Smooth muscle cell (in vitro differentiated cells): ENCODE data around the gene CCR1. TPM values are rescaled to one million over a fixed set of nuclear protein-coding genes. Genes with fewer than 3 reads are reported as not detected.
"Not testable (repeated sequence)": the region's sequence is repeated elsewhere in the genome, so short reads cannot be mapped to it uniquely, and the experiment has no call there.

Source experiments
- DNase-seq: peaks from one replicate; lab custom pipeline; 2025; ENCODE audit not compliant: unreplicated experiment; lab: John Stamatoyannopoulos, UW
- H2AFZ ChIP-seq: fragments of 200-600 bp; sonication (generic); 2 replicates; pipeline ENCODE4 v1.6.0; 2016; ENCODE audit warnings: antibody characterized with exemption, low read depth, mild to moderate bottlenecking
- H3F3A ChIP-seq: fragments of 200-600 bp; sonication (generic); 2 replicates; pipeline ENCODE4 v1.6.0; 2017; ENCODE audit warnings: antibody characterized with exemption, low read depth
- H3K27ac ChIP-seq: fragments of 200-600 bp; sonication (generic); 2 replicates; pipeline ENCODE4 v1.5.1; 2016; ENCODE audit warnings: low read depth, mild to moderate bottlenecking
- H3K27me3 ChIP-seq: fragments of 200-600 bp; sonication (generic); 2 replicates; pipeline ENCODE4 v1.6.1; 2016; ENCODE audit warnings: low read depth, mild to moderate bottlenecking
- H3K36me3 ChIP-seq: fragments of 200-600 bp; sonication (generic); 2 replicates; pipeline ENCODE4 v1.5.1; 2016; ENCODE audit warnings: low read depth
- H3K4me1 ChIP-seq: fragments of 200-600 bp; sonication (generic); 2 replicates; pipeline ENCODE4 v1.5.1; 2016; ENCODE audit warnings: low read depth
- H3K4me2 ChIP-seq: fragments of 200-600 bp; sonication (generic); 2 replicates; pipeline ENCODE4 v1.6.0; 2016; ENCODE audit warnings: mild to moderate bottlenecking
- H3K4me3 ChIP-seq: fragments of 200-600 bp; sonication (generic); 2 replicates; pipeline ENCODE4 v1.5.1; 2016; ENCODE audit warnings: mild to moderate bottlenecking
- H3K79me2 ChIP-seq: fragments of 200-600 bp; sonication (generic); 2 replicates; pipeline ENCODE4 v1.6.0; 2016; ENCODE audit warnings: low read depth, mild to moderate bottlenecking
- H3K9ac ChIP-seq: fragments of 200-600 bp; sonication (generic); 2 replicates; pipeline ENCODE4 v1.6.0; 2016; ENCODE audit warnings: low read depth
- H3K9me3 ChIP-seq: fragments of 200-600 bp; sonication (generic); replicated peaks from 2 replicates; pipeline ENCODE4 v1.5.1; 2016; ENCODE audit warnings: low read depth
- H4K20me1 ChIP-seq: fragments of 200-600 bp; sonication (generic); 2 replicates; pipeline ENCODE4 v1.6.0; 2016; ENCODE audit warnings: low read depth
- WGBS: methylation state at CpG from one replicate; pipeline ENCODE4 v1.1.7; 2016; ENCODE audit warnings: low lambda C conversion rate; 5-methylcytosine and 5-hydroxymethylcytosine counted together
- polyA plus RNA-seq: library from polyadenylated mRNA; unstranded; fragments of >200 nt; fragmentation: Nextera tagmentation; extraction: Ambion mirVana; gene quantifications from 2 replicates; pipeline ENCODE4 v1.2.1, GENCODE V29; 2016
- total RNA-seq: library from RNA; depleted of rRNA; stranded (reverse); fragments of >200 nt; gene quantifications from 2 replicates; pipeline ENCODE4 v1.2.3, GENCODE V29; 2014
- TF ChIP-seq, protein P1 (sequence below): fragments of 200-600 bp; sonication (generic); IDR thresholded peaks from 2 replicates; pipeline ENCODE4 v1.5.1; 2017; ENCODE audit warnings: borderline replicate concordance, mild to moderate bottlenecking, antibody characterized with exemption; ENCODE audit not compliant: insufficient read depth, poor library complexity, severe bottlenecking

Gene CCR1
- total and polyA plus RNA-seq, 2 experiments from 2014 or later, result 0.19 TPM; not detected in 1

GRCh38 chr3:46162975-46163555 is 45.0 kb downstream of the CCR1 start:
- no peaks in the 10 kb centered on the region for H4K20me1 ChIP-seq
- peak overlapping the region; percentile 38 for H3K4me2 ChIP-seq
- H3K79me2 ChIP-seq, result no peaks in the 10 kb centered on the region
- no peaks in the 10 kb centered on the region for H3K36me3 ChIP-seq
- H3K27me3 ChIP-seq, result no peaks in the 10 kb centered on the region
- peaks cover 5% of the 10 kb centered on the region for H3K4me1 ChIP-seq
- peak overlapping the region; percentile 82 for H3K27ac ChIP-seq
- no peak for DNase-seq
- peaks cover 3% of the 10 kb centered on the region for H3F3A ChIP-seq
- WGBS, result 48% methylated on average over 4 of the region's 4 CpGs
- H3K9ac ChIP-seq, result peak overlapping the region; percentile 46
- peaks cover 6% of the 10 kb centered on the region for H3K9me3 ChIP-seq
- TF ChIP-seq, protein P1, sequence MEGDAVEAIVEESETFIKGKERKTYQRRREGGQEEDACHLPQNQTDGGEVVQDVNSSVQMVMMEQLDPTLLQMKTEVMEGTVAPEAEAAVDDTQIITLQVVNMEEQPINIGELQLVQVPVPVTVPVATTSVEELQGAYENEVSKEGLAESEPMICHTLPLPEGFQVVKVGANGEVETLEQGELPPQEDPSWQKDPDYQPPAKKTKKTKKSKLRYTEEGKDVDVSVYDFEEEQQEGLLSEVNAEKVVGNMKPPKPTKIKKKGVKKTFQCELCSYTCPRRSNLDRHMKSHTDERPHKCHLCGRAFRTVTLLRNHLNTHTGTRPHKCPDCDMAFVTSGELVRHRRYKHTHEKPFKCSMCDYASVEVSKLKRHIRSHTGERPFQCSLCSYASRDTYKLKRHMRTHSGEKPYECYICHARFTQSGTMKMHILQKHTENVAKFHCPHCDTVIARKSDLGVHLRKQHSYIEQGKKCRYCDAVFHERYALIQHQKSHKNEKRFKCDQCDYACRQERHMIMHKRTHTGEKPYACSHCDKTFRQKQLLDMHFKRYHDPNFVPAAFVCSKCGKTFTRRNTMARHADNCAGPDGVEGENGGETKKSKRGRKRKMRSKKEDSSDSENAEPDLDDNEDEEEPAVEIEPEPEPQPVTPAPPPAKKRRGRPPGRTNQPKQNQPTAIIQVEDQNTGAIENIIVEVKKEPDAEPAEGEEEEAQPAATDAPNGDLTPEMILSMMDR, result no peak
- H3K4me3 ChIP-seq, result no peak overlapping the region
- no peak overlapping the region for H2AFZ ChIP-seq

- not testable (repeated sequence) for H4K20me1 ChIP-seq
- WGBS, result 91% methylated on average over 1 of the region's 1 CpG
Measured at GRCh38 chr3:46157685-46158084, 50.4 kb downstream of the CCR1 start.

DNA sequence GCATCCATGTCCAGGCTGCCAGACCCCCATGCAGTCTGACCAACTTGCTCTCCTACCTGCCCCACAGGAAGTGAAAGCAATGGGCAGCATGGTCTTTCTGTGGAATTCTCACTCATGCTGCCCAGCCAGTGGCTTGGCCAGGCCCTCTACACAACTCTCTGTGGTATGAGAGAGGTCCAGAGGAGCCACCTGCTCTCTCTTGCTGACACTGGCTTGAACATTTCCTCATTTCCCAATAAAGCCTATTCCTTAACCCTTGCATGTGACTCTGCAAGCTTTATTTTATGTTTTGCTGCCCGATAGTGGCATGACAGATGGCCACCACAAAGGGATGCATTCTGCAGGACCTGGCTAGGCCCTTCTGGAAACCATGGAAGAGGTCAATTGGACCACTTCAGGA is 53.8 kb downstream of the CCR1 start:
- Histone ChIP-seq H3K27ac (no peak overlapping the region), H3F3A (no peaks in the 10 kb centered on the region), H3K36me3 (no peaks in the 10 kb centered on the region), H3K27me3 (no peaks in the 10 kb centered on the region), H2AFZ (no peak overlapping the region), H3K4me2 (no peak overlapping the region), H3K4me3 (no peak overlapping the region), H3K9me3 (no peaks in the 10 kb centered on the region), H3K79me2 (no peaks in the 10 kb centered on the region), H4K20me1 (no peaks in the 10 kb centered on the region), H3K9ac (no peak overlapping the region), H3K4me1 (no peaks in the 10 kb centered on the region)
- DNase-seq, result no peak
- TF ChIP-seq, protein P1, result no peak
- 97% methylated on average over 1 of the region's 1 CpG for WGBS

More at GRCh38 chr3:46157685-46158084, 50.4 kb downstream of the CCR1 start:
- not testable (repeated sequence) for H3F3A ChIP-seq, H3K27ac ChIP-seq, H3K4me3 ChIP-seq, H3K4me1 ChIP-seq, H3K27me3 ChIP-seq, H2AFZ ChIP-seq, DNase-seq, H3K36me3 ChIP-seq, H3K79me2 ChIP-seq, H3K9me3 ChIP-seq, H3K9ac ChIP-seq, H3K4me2 ChIP-seq

Other genes with a start within 250 kb of the CCR1 start
- 19.0 and 20.9 TPM in 2 replicates for gene FYCO1, start 212.5 kb downstream of the CCR1 start, total RNA-seq
- 4.5 and 7.4 TPM in 2 replicates for gene FYCO1, start 212.5 kb downstream of the CCR1 start, polyA plus RNA-seq
- 0.76 and 1.5 TPM in 2 replicates for gene XCR1, start 180.8 kb downstream of the CCR1 start, total RNA-seq
- gene XCR1, start 180.8 kb downstream of the CCR1 start, polyA plus RNA-seq, result 0.30 TPM in 1 of 2 replicates, not detected in the other
- not detected in 2 replicates for gene CCR3, start 34.1 kb upstream of the CCR1 start, total RNA-seq
- gene CCR3, start 34.1 kb upstream of the CCR1 start, polyA plus RNA-seq, result not detected in 2 replicates
- gene CCR2, start 145.8 kb upstream of the CCR1 start, total RNA-seq, result not detected in 2 replicates
- not detected in 2 replicates for gene CCR2, start 145.8 kb upstream of the CCR1 start, polyA plus RNA-seq
- not detected in 2 replicates for gene CCR5, start 162.6 kb upstream of the CCR1 start, total RNA-seq
- gene CCR5, start 162.6 kb upstream of the CCR1 start, polyA plus RNA-seq, result not detected in 2 replicates
- not detected in 2 replicates for gene CCRL2, start 198.9 kb upstream of the CCR1 start, total RNA-seq
- not detected in 2 replicates for gene CCRL2, start 198.9 kb upstream of the CCR1 start, polyA plus RNA-seq